ENCODE measurements around the gene SPACA7. TPM values are rescaled to one million over a fixed set of nuclear protein-coding genes. Genes with fewer than 3 reads are reported as not detected.

SPACA7 gene
- total RNA-seq, 1 donor from 2014 or later: not detected

DNA sequence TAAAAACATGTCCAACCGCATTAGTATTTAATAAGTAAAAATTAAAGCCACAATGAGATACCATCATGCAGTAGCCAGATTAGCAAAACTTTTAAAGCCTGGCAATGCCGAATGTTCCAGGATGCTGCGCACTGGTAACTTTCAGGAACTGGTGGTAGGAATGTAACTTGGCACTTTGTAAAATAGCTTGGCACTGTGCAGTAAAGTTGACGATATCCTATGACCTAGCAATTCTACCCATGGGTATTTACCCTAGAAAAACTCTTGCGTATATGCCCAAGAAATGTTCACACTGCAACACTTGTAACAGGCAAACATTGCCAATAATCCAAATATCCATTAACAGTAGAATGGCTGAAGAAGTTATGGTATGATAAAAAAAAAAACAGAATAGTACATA, 97.7 kb downstream of the SPACA7 start:
- no peak overlapping the region for H3K4me3 ChIP-seq (ENCODE audit: low read depth, low read length)
- no peak for DNase-seq (ENCODE audit: low read depth)
- TF ChIP-seq CTCF (conservative IDR thresholded peaks at IDR 0.05; ENCODE audit: low read depth, low read length): no peak

DNA sequence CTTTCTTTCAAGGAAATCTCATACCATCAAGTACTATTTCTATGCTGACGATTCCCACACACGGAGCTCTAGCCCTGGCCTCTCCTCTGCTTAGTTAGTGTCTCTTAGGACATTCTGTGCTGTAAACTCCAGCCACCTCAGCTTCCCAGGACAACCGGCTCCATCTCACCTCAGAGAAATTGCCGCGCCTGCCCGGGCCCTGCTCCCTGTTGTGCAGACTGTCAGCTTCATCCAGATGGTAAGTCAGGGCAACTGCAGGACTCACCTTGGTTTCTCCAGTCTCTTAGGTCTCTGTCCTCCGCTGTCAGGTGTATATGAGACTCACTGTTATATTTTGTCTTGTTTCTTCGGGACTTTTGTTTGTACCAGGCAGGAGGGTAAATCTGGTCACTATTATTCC, 98.7 kb downstream of the SPACA7 start:
- no peak for TF ChIP-seq CTCF (conservative IDR thresholded peaks at IDR 0.05; ENCODE audit: low read depth, low read length)
- DNase-seq (ENCODE audit: low read depth): no peak
- no peak overlapping the region for H3K4me3 ChIP-seq (ENCODE audit: low read depth, low read length)

GRCh38 chr13:112475889-112476288, 99.7 kb downstream of the SPACA7 start:
- TF ChIP-seq CTCF (conservative IDR thresholded peaks at IDR 0.05; ENCODE audit: low read depth, low read length): no peak
- H3K4me3 ChIP-seq (ENCODE audit: low read depth, low read length): no peak overlapping the region
- DNase-seq (ENCODE audit: low read depth): no peak

- no peak overlapping the region for H3K4me3 ChIP-seq (ENCODE audit: low read depth, low read length)
- DNase-seq (ENCODE audit: low read depth): no peak
- no peak for TF ChIP-seq CTCF (conservative IDR thresholded peaks at IDR 0.05; ENCODE audit: low read depth, low read length)
Measured at GRCh38 chr13:112477070-112477619, 101.0 kb downstream of the SPACA7 start.

DNA sequence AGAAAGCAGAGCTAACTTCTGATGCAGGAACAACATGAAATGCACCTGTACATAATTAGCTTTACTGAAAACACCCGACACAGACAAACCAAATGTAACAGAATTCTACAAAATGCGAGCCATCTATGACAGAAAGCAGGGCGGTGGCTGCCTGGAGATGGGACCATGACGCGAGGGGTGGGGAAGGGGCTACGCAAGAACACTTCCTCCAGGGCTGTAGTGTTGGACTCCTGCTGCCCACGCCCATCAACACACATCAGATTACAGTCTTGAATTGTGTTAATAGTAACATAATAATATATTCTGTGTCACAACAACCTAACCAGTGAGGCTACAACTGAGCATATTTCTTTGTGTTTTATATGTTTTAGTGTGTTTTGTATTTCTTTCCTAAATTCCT, 103.2 kb downstream of the SPACA7 start:
- H3K4me3 ChIP-seq (ENCODE audit: low read depth, low read length): no peak overlapping the region
- DNase-seq (ENCODE audit: low read depth): no peak
- TF ChIP-seq CTCF (conservative IDR thresholded peaks at IDR 0.05; ENCODE audit: low read depth, low read length): no peak

DNA sequence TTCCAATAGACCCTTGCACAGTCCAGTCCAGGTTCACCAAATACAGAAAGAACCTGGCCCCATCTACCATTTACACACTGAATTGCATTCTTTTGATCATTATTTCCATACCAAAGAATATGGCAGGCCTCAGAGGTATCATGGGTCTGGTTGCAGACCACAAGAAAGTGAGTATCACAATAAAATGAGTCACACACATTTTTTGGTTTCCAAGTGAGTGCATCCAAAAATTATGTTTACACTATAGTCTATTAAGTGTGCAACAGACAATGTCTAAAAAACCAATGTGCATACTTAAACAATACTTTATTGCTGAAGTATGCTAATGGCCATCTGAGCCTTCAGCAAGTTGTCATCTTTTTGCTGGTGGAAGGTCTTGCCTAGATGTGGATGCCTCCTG, 105.3 kb downstream of the SPACA7 start:
- H3K4me3 ChIP-seq (ENCODE audit: low read depth, low read length): no peak overlapping the region
- TF ChIP-seq CTCF (conservative IDR thresholded peaks at IDR 0.05; ENCODE audit: low read depth, low read length): no peak
- no peak for DNase-seq (ENCODE audit: low read depth)

DNA sequence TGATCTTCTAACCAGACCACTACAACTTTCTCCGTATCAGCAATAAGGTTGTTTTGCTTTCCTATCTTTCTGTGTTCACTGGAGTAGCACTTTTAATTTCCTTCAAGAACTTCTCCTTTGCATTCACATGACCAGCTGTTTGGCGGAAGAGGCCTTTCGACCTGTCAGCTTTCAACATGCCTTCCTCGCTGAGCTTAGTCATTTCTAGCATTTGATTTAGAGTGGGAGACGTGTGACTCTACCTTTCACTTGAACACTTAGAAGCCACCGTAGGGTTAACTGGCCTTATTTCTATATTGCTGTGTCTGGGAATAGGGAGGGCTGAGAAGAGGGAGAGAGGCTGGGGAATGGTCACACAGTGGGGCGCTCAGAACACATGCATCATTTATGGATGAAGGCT, 107.1 kb downstream of the SPACA7 start:
- H3K4me3 ChIP-seq (ENCODE audit: low read depth, low read length): no peak overlapping the region
- TF ChIP-seq CTCF (conservative IDR thresholded peaks at IDR 0.05; ENCODE audit: low read depth, low read length): no peak
- DNase-seq (ENCODE audit: low read depth): no peak
